Measurements from ENCODE around the gene TCERG1L. TPM values are rescaled to one million over a fixed set of nuclear protein-coding genes. Genes with fewer than 3 reads are reported as not detected.

The TCERG1L gene
- total RNA-seq, 2 donors from 2014 or later = 1.6 to 4.5 TPM

DNA sequence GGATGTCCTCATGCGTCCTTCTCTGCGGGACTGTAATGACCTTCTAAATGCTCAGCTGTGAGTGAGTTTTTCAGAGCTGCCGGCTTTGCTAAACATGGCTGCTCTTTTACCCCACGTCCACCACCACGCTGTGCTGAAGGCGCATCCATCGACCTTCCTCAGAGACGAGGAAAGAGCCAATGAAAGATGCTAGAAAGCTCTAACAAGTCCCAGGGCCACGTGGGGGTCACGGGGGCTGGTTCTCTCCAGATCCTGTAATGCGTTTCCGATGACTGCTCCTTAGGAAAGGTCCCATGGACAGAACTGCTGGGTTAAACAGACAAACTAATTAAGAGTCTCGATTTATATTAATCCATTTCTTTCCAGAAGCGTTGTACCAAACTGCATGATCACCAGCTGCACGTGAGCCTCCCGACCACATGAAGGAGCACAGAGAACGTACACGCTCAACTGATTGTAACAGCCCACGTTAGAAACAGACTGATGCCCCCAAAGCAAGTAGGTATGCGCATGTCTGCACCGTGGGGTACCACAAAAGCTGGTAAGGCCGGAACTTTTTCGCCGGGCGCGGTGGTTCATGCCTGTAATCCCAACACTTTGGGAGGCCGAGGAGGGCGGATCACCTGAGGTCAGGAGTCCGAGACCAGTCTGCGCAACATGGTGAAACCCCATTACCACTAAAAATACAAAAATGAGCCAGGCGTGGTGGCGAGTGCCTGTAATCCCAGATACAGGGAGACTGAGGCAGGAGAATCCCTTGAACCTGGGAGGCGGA is 109.6 kb downstream of the TCERG1L start:
- no peaks in the 10 kb centered on the region for H3K36me3 Mint-ChIP-seq (ENCODE audit: low read depth)
- no peaks in the 10 kb centered on the region for H3K9me3 Mint-ChIP-seq
- H3K27ac Mint-ChIP-seq = no peak overlapping the region
- H3K36me3 ChIP-seq (ENCODE audit: control insufficient read depth, insufficient read depth, low read length) = no peaks in the 10 kb centered on the region
- TF ChIP-seq, protein P1, sequence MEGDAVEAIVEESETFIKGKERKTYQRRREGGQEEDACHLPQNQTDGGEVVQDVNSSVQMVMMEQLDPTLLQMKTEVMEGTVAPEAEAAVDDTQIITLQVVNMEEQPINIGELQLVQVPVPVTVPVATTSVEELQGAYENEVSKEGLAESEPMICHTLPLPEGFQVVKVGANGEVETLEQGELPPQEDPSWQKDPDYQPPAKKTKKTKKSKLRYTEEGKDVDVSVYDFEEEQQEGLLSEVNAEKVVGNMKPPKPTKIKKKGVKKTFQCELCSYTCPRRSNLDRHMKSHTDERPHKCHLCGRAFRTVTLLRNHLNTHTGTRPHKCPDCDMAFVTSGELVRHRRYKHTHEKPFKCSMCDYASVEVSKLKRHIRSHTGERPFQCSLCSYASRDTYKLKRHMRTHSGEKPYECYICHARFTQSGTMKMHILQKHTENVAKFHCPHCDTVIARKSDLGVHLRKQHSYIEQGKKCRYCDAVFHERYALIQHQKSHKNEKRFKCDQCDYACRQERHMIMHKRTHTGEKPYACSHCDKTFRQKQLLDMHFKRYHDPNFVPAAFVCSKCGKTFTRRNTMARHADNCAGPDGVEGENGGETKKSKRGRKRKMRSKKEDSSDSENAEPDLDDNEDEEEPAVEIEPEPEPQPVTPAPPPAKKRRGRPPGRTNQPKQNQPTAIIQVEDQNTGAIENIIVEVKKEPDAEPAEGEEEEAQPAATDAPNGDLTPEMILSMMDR (conservative IDR thresholded peaks at IDR 0.05) = no peak
- no peaks in the 10 kb centered on the region for H3K4me1 Mint-ChIP-seq
- H3K27me3 Mint-ChIP-seq (ENCODE audit: insufficient read depth) = no peaks in the 10 kb centered on the region
- WGBS, 2 experiments (ENCODE audit: insufficient coverage in 1 of 2, insufficient read length in 1 of 2) = 95 to 96% methylated on average over 32 to 33 of the region's 33 CpGs
- no peaks in the 10 kb centered on the region for H3K9me3 ChIP-seq (ENCODE audit: control insufficient read depth, low read length)
- H3K27me3 ChIP-seq (ENCODE audit: control insufficient read depth, insufficient read depth, low read length, poor library complexity, severe bottlenecking) = no peaks in the 10 kb centered on the region
- no peak overlapping the region for H3K27ac ChIP-seq (ENCODE audit: low read depth, low read length)
- H3K4me3 ChIP-seq (ENCODE audit: low read length) = no peak overlapping the region
- no peak overlapping the region for H3K9ac ChIP-seq (ENCODE audit: extremely low read depth, low read length, poor library complexity, severe bottlenecking)
- no peak overlapping the region for H3K4me3 Mint-ChIP-seq
- peak; percentile 18 for DNase-seq
- no peaks in the 10 kb centered on the region for H3K4me1 ChIP-seq (ENCODE audit: control insufficient read depth, insufficient read depth, low read length)

DNA sequence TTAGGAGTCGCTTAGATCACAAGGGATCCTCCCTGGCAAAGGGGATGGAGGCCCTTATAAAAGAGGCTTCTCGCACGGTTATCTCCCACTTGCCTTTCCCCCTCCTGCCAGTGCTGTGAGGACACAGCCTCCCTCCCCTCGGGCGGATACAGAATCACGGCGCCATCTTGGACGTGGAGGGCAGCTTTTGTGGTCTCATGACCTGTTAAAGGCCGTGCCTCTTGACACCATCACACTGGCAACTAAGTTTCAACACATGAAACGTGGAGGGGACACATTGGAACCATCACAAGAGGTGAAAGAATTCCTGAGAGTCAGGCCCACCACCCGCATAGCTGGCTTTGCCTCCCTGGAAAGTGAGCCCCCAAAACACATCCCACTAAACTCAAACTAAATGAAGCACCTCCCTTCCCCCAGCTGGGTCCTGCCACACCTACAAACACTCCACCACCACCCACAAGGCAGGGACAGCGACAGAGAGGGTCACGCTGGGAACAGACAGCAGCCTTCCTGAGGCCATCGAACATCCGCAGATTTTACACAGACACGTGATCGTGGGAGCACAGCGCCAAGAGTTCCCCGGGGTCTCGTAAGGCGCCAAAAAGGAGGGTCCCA is 110.6 kb downstream of the TCERG1L start:
- H3K9me3 ChIP-seq (ENCODE audit: control insufficient read depth, low read length) = no peaks in the 10 kb centered on the region
- 92 to 95% methylated on average over 18 to 21 of the region's 21 CpGs for WGBS, 2 experiments (ENCODE audit: insufficient coverage in 1 of 2, insufficient read length in 1 of 2)
- DNase-seq = peak; percentile 30

DNA sequence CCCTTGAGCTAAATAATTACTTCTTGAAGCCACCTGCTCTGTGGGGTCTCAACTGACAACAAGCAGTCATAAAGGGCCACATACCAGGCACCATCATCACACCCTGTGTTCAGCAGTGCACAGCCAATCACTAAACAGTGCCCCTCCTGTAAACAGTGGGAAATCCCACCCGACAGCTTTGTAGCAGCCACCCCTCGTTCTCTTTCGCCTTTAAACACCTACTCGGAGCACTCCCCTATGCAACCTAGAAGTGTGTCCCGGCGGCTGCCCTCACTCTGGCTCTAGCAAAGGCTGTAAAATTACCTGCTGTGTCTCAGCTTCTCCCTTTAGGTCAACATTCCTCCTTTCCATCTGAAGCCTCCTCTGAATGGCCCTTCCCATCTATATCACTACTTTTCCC is 111.9 kb downstream of the TCERG1L start:
- Mint-ChIP-seq H3K4me3 (no peak overlapping the region), H3K27ac (no peak overlapping the region), H3K36me3 (ENCODE audit: low read depth) (no peaks in the 10 kb centered on the region), H3K27me3 (ENCODE audit: insufficient read depth) (no peaks in the 10 kb centered on the region), H3K9me3 (no peaks in the 10 kb centered on the region), H3K4me1 (no peaks in the 10 kb centered on the region)
- WGBS, 2 experiments (ENCODE audit: insufficient coverage in 1 of 2, insufficient read length in 1 of 2) = 63 to 73% methylated on average over 6 of the region's 6 CpGs
- no peak overlapping the region for H3K27ac ChIP-seq (ENCODE audit: low read depth, low read length)
- H3K4me3 ChIP-seq (ENCODE audit: low read length) = no peak overlapping the region
- no peaks in the 10 kb centered on the region for H3K9me3 ChIP-seq (ENCODE audit: control insufficient read depth, low read length)
- no peaks in the 10 kb centered on the region for H3K27me3 ChIP-seq (ENCODE audit: control insufficient read depth, insufficient read depth, low read length, poor library complexity, severe bottlenecking)
- TF ChIP-seq, protein P1 (conservative IDR thresholded peaks at IDR 0.05) = no peak
- H3K36me3 ChIP-seq (ENCODE audit: control insufficient read depth, insufficient read depth, low read length) = no peaks in the 10 kb centered on the region
- no peaks in the 10 kb centered on the region for H3K4me1 ChIP-seq (ENCODE audit: control insufficient read depth, insufficient read depth, low read length)
- H3K9ac ChIP-seq (ENCODE audit: extremely low read depth, low read length, poor library complexity, severe bottlenecking) = no peak overlapping the region
- DNase-seq = peak; percentile 44

More for the DNA sequence above, 110.6 kb downstream of the TCERG1L start:
- TF ChIP-seq, protein P1 (conservative IDR thresholded peaks at IDR 0.05) = no peak
- Mint-ChIP-seq H3K27ac (no peak overlapping the region), H3K36me3 (ENCODE audit: low read depth) (no peaks in the 10 kb centered on the region), H3K4me1 (no peaks in the 10 kb centered on the region), H3K9me3 (no peaks in the 10 kb centered on the region), H3K4me3 (no peak overlapping the region), H3K27me3 (ENCODE audit: insufficient read depth) (no peaks in the 10 kb centered on the region)
- Histone ChIP-seq H3K4me3 (ENCODE audit: low read length) (no peak overlapping the region), H3K27me3 (ENCODE audit: control insufficient read depth, insufficient read depth, low read length, poor library complexity, severe bottlenecking) (no peaks in the 10 kb centered on the region), H3K4me1 (ENCODE audit: control insufficient read depth, insufficient read depth, low read length) (no peaks in the 10 kb centered on the region), H3K27ac (ENCODE audit: low read depth, low read length) (no peak overlapping the region), H3K9ac (ENCODE audit: extremely low read depth, low read length, poor library complexity, severe bottlenecking) (no peak overlapping the region), H3K36me3 (ENCODE audit: control insufficient read depth, insufficient read depth, low read length) (no peaks in the 10 kb centered on the region)

Measured in endodermal cell (in vitro differentiated cells).